ENCODE measurements around the gene EIF3I.

GRCh38 chr1:32197837-32198236 lies 24.4 kb upstream of the EIF3I start:
- TF ChIP-seq POLR2A (IDR thresholded peaks at IDR 0.05; ENCODE audit: control extremely low read depth in 1 of 2, low read depth in 2 of 2, low read length in 2 of 2): no peak
- no peak for TF ChIP-seq ZNF274 (IDR thresholded peaks at IDR 0.05; ENCODE audit: borderline replicate concordance, extremely low read depth, low read length)
- TF ChIP-seq CTCF (IDR thresholded peaks at IDR 0.05; ENCODE audit: control extremely low read depth in 1 of 3, insufficient read depth in 1 of 3, low read depth in 1 of 3, low read length in 3 of 3): no peak
- no peak for TF ChIP-seq TBP (IDR thresholded peaks at IDR 0.05; ENCODE audit: low read depth, low read length)
- TF ChIP-seq SP1 (IDR thresholded peaks at IDR 0.05; ENCODE audit: low read depth, low read length): no peak
- TF ChIP-seq EZH2 (IDR thresholded peaks at IDR 0.05; ENCODE audit: low read depth, low read length, severe bottlenecking): no peak
- no peak for TF ChIP-seq RBBP5 (IDR thresholded peaks at IDR 0.05; ENCODE audit: borderline replicate concordance, low read depth, low read length)
- no peak for TF ChIP-seq E2F6 (IDR thresholded peaks at IDR 0.05)
- TF ChIP-seq CHD2 (IDR thresholded peaks at IDR 0.05; ENCODE audit: low read length): no peak
- TF ChIP-seq ATF2 (IDR thresholded peaks at IDR 0.05; ENCODE audit: low read length): no peak
